Neural crest cell (in vitro differentiated cells): Measurements from ENCODE around the gene PCK2. TPM values are rescaled to one million over a fixed set of nuclear protein-coding genes. Genes with fewer than 3 reads are reported as not detected.
A peak's percentile ranks its signal among the peaks of the same experiment; 100 is the strongest.

ENCODE experiments used
- DNase-seq: peaks from one replicate; pipeline ENCODE4 v3.0.0; 2021; ENCODE audit warnings: low read depth, mixed read lengths, low spot score
- H3K27ac Mint-ChIP-seq: one replicate; pipeline ENCODE4 v1.8.0; 2021; ENCODE audit warnings: mild to moderate bottlenecking, mixed read lengths; ENCODE audit not compliant: unreplicated experiment
- H3K27me3 Mint-ChIP-seq: 2 replicates; pipeline ENCODE4 v1.8.0; 2021; ENCODE audit warnings: low read depth, mild to moderate bottlenecking, mixed read lengths
- H3K36me3 Mint-ChIP-seq: 2 replicates; pipeline ENCODE4 v1.8.0; 2021; ENCODE audit warnings: low read depth, mild to moderate bottlenecking, mixed read lengths
- H3K4me1 Mint-ChIP-seq: 2 replicates; pipeline ENCODE4 v1.8.0; 2021; ENCODE audit warnings: mixed read lengths
- H3K4me3 Mint-ChIP-seq: one replicate; pipeline ENCODE4 v1.8.0; 2021; ENCODE audit warnings: mild to moderate bottlenecking, mixed read lengths
- H3K9me3 Mint-ChIP-seq: 2 replicates; pipeline ENCODE4 v1.8.0; 2021; ENCODE audit warnings: mixed read lengths
- CTCF ChIP-seq: fragments of 200-600 bp; sonication (generic); conservative IDR thresholded peaks from 2 replicates; pipeline ENCODE4 v1.5.0; 2021; ENCODE audit warnings: antibody characterized with exemption, mild to moderate bottlenecking
- total RNA-seq: library from RNA; stranded (reverse); gene quantifications from 2 replicates; pipeline ENCODE4 v1.2.1, GENCODE V29; 2021

PCK2 gene
- total RNA-seq, 1 donor from 2014 or later: 26.7 TPM

- H3K27ac Mint-ChIP-seq: no peak overlapping the region
- no peaks in the 10 kb centered on the region for H3K36me3 Mint-ChIP-seq
- peaks cover 19% of the 10 kb centered on the region for H3K4me1 Mint-ChIP-seq
- DNase-seq: no peak
- no peaks in the 10 kb centered on the region for H3K27me3 Mint-ChIP-seq
- TF ChIP-seq CTCF: no peak
- H3K9me3 Mint-ChIP-seq: no peaks in the 10 kb centered on the region
- no peak overlapping the region for H3K4me3 Mint-ChIP-seq
Measured at GRCh38 chr14:24098229-24098926, 4.3 kb downstream of the PCK2 start.

DNA sequence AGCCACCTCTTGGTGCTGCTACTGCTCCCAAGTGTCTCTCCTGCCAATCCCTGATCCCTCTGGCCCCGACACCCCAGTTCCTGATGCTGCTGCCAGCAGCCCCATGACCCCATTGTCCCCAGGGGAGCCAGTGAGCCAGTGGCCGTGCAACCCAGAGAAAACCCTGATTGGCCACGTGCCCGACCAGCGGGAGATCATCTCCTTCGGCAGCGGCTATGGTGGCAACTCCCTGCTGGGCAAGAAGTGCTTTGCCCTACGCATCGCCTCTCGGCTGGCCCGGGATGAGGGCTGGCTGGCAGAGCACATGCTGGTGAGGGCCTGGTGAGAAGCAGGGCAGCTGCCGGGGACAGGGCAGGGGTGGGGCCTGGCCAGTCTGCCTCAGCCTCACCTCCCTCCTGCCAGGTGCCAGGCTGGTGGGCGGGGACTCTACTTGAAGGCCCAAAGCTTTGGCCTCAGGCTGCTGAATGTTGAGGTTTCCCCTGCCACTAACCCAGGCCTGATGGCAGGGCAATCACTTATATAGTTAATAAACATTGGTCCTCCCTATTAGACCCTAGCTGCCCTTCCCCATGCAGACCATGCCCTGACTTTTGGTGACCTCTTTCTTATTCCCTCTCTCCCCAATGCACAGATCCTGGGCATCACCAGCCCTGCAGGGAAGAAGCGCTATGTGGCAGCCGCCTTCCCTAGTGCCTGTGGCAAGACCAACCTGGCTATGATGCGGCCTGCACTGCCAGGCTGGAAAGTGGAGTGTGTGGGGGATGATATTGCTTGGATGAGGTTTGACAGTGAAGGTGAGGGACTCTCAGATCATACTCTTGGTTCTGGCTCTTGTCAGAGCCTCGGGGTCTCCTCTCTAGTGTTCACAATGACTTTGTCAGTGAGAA is 5.1 kb downstream of the PCK2 start:
- peaks cover 15% of the 10 kb centered on the region for H3K4me1 Mint-ChIP-seq
- no peak overlapping the region for H3K4me3 Mint-ChIP-seq
- no peaks in the 10 kb centered on the region for H3K27me3 Mint-ChIP-seq
- no peak overlapping the region for H3K27ac Mint-ChIP-seq
- H3K36me3 Mint-ChIP-seq: peaks cover 3% of the 10 kb centered on the region
- H3K9me3 Mint-ChIP-seq: no peaks in the 10 kb centered on the region
- no peak for DNase-seq
- TF ChIP-seq CTCF: no peak

DNA sequence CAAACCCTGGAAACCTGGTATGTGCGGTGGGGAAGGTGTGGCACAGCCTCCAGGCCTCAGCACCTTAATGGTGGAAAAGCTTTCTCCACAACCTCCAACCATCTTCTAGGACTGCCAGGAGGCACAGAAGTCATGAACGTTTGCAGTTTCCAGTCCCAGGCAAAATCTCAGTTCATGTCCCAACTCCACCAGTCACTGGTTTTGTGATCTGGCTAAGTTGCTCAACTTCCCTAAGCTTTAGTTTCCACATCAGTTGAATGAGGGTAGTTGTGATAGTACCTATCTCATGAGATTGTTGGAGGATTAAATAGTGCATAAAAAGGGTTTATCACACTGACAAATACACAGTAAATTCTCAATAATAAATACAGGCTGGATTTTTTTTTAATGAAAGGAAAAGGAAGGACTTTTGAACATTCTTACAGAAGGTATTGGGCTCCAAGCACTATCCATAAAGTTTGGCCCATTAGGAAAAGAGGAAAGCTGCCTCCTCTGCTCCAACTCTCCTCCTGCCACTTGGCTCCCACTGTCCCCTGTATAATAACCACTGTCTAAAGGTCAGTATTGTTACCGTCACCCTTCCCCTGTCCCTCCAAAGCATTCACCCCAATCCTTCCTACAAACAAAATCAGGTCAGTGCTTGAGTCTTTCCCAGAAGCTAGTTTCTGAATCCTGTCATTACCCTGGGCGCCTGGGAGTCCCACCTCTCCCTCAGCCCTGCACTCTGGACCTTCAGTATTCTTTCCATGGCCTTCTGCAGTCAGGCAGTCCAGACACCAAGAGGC is 6.3 kb downstream of the PCK2 start:
- Mint-ChIP-seq H3K4me3 (peak overlapping the region; percentile 7), H3K27ac (no peak overlapping the region), H3K27me3 (no peaks in the 10 kb centered on the region), H3K9me3 (no peaks in the 10 kb centered on the region), H3K36me3 (peaks cover 5% of the 10 kb centered on the region), H3K4me1 (peaks cover 5% of the 10 kb centered on the region)
- TF ChIP-seq CTCF: no peak
- no peak for DNase-seq

- no peaks in the 10 kb centered on the region for H3K9me3 Mint-ChIP-seq
- H3K4me3 Mint-ChIP-seq: no peak overlapping the region
- no peak for TF ChIP-seq CTCF
- no peaks in the 10 kb centered on the region for H3K27me3 Mint-ChIP-seq
- no peak overlapping the region for H3K27ac Mint-ChIP-seq
- peaks cover 2% of the 10 kb centered on the region for H3K4me1 Mint-ChIP-seq
- DNase-seq: no peak
- H3K36me3 Mint-ChIP-seq: peaks cover 5% of the 10 kb centered on the region
Measured at GRCh38 chr14:24100982-24101494, 6.9 kb downstream of the PCK2 start.

DNA sequence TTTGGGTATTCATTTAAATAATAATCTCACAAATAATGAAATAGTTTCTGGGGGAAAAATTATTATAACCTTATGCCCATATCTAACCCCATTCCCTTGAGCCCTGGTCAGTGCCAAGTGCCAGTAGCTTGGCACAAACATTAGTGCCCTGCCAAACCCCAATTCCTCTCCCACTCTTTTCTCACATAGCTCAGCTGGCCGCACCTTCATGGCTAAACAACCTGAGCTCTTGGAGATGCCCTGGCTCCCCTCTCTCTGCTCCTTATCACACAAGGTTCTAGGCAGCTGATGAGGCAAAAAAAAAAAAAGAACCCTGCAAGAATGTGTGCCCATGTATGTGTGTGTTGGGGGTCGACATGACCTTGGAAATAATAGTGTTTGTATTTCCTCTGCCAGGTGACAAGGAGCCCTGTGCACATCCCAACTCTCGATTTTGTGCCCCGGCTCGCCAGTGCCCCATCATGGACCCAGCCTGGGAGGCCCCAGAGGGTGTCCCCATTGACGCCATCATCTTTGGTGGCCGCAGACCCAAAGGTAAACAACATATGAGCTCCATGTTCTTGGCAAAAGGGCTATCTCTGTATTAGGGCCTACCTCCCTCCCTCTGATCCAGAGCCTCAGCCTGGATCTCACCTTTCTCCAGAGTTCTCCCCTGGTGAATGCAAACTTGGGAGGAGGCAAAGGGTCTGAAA is 8.4 kb downstream of the PCK2 start:
- H3K4me3 Mint-ChIP-seq: no peak overlapping the region
- TF ChIP-seq CTCF: no peak
- H3K4me1 Mint-ChIP-seq: peaks cover 4% of the 10 kb centered on the region
- H3K27ac Mint-ChIP-seq: no peak overlapping the region
- no peaks in the 10 kb centered on the region for H3K9me3 Mint-ChIP-seq
- H3K27me3 Mint-ChIP-seq: no peaks in the 10 kb centered on the region
- peaks cover 5% of the 10 kb centered on the region for H3K36me3 Mint-ChIP-seq
- no peak for DNase-seq
